Sigmoid colon (tissue), 3 donors: ENCODE measurements around the gene UCN2.

Experiments used
- CTCF ChIP-seq, 4 experiments: fragments of 450-650 bp in 3 of 4; fragments of 200-600 bp in 1 of 4; IDR thresholded peaks; one replicate each; pipeline ENCODE4 v1.5.1; 2016 to 2019; ENCODE audit warnings: antibody characterized with exemption in 4 of 4, mild to moderate bottlenecking in 3 of 4, moderate library complexity in 2 of 4
- POLR2A ChIP-seq, 2 donors: fragments of 450-650 bp; IDR thresholded peaks; one replicate each; pipeline ENCODE4 v1.6.1; 2016; ENCODE audit warnings: antibody characterized with exemption in 2 of 2, mild to moderate bottlenecking in 2 of 2, moderate library complexity in 2 of 2

GRCh38 chr3:48573973-48574585, 10.5 kb upstream of the UCN2 start:
- TF ChIP-seq CTCF (IDR thresholded peaks at IDR 0.05) (no peak), POLR2A (IDR thresholded peaks at IDR 0.05) (no peak)
